Chondrocyte (in vitro differentiated cells): Measurements from ENCODE around the gene FRMD4B. TPM values are rescaled to one million over a fixed set of nuclear protein-coding genes. Genes with fewer than 3 reads are reported as not detected.

ENCODE experiments used
- DNase-seq: peaks from one replicate; pipeline ENCODE4 v3.0.0; 2021; ENCODE audit warnings: mixed read lengths, low spot score
- H3K27ac Mint-ChIP-seq: one replicate; pipeline ENCODE4 v1.8.0; 2021; ENCODE audit warnings: mild to moderate bottlenecking, moderate library complexity, mixed read lengths; ENCODE audit not compliant: unreplicated experiment
- H3K27me3 Mint-ChIP-seq: 2 replicates; pipeline ENCODE4 v1.8.0; 2021; ENCODE audit warnings: low read depth, mixed read lengths
- H3K36me3 Mint-ChIP-seq: 2 replicates; pipeline ENCODE4 v1.8.0; 2021; ENCODE audit warnings: low read depth, mixed read lengths
- H3K4me1 Mint-ChIP-seq: 2 replicates; pipeline ENCODE4 v1.8.0; 2021; ENCODE audit warnings: low read depth, mild to moderate bottlenecking, mixed read lengths
- H3K4me3 Mint-ChIP-seq: one replicate; pipeline ENCODE4 v1.8.0; 2021; ENCODE audit warnings: mild to moderate bottlenecking, moderate library complexity, mixed read lengths; ENCODE audit not compliant: unreplicated experiment
- H3K9me3 Mint-ChIP-seq: 2 replicates; pipeline ENCODE4 v1.8.0; 2021; ENCODE audit warnings: low read depth, mixed read lengths
- CTCF ChIP-seq: fragments of 200-600 bp; sonication (generic); IDR thresholded peaks from 2 replicates; pipeline ENCODE4 v1.5.0; 2021; ENCODE audit warnings: antibody characterized with exemption, mild to moderate bottlenecking, moderate library complexity
- total RNA-seq: library from RNA; stranded (reverse); gene quantifications from 3 replicates; pipeline ENCODE4 v1.2.1, GENCODE V29; 2021

The FRMD4B gene
- total RNA-seq, 1 donor from 2014 or later = 4.1 TPM

GRCh38 chr3:69367586-69367985 is 18.3 kb downstream of the FRMD4B start:
- no peaks in the 10 kb centered on the region for H3K27me3 Mint-ChIP-seq
- H3K4me3 Mint-ChIP-seq = no peak overlapping the region
- no peak for DNase-seq
- peak overlapping the region; percentile 51 for H3K27ac Mint-ChIP-seq
- H3K36me3 Mint-ChIP-seq = no peaks in the 10 kb centered on the region
- no peak for TF ChIP-seq CTCF
- peaks cover 63% of the 10 kb centered on the region for H3K4me1 Mint-ChIP-seq
- no peaks in the 10 kb centered on the region for H3K9me3 Mint-ChIP-seq

GRCh38 chr3:69364354-69364753 is 21.5 kb downstream of the FRMD4B start:
- TF ChIP-seq CTCF = no peak
- Mint-ChIP-seq H3K9me3 (no peaks in the 10 kb centered on the region), H3K4me3 (no peak overlapping the region), H3K27me3 (no peaks in the 10 kb centered on the region), H3K36me3 (no peaks in the 10 kb centered on the region), H3K27ac (peak overlapping the region; percentile 36), H3K4me1 (peaks cover 52% of the 10 kb centered on the region)
- no peak for DNase-seq

GRCh38 chr3:69360690-69361089 is 25.2 kb downstream of the FRMD4B start:
- peaks cover 8% of the 10 kb centered on the region for H3K9me3 Mint-ChIP-seq
- no peak overlapping the region for H3K4me3 Mint-ChIP-seq
- no peak overlapping the region for H3K27ac Mint-ChIP-seq
- TF ChIP-seq CTCF = no peak
- no peaks in the 10 kb centered on the region for H3K27me3 Mint-ChIP-seq
- H3K36me3 Mint-ChIP-seq = no peaks in the 10 kb centered on the region
- peaks cover 55% of the 10 kb centered on the region for H3K4me1 Mint-ChIP-seq
- no peak for DNase-seq

GRCh38 chr3:69359916-69360315 is 26.0 kb downstream of the FRMD4B start:
- no peaks in the 10 kb centered on the region for H3K36me3 Mint-ChIP-seq
- no peak for DNase-seq
- TF ChIP-seq CTCF = no peak
- peak overlapping the region; percentile 65 for H3K27ac Mint-ChIP-seq
- H3K9me3 Mint-ChIP-seq = peaks cover 8% of the 10 kb centered on the region
- H3K4me3 Mint-ChIP-seq = no peak overlapping the region
- H3K4me1 Mint-ChIP-seq = peaks cover 51% of the 10 kb centered on the region
- no peaks in the 10 kb centered on the region for H3K27me3 Mint-ChIP-seq

GRCh38 chr3:69359339-69359893 is 26.5 kb downstream of the FRMD4B start:
- Mint-ChIP-seq H3K4me3 (no peak overlapping the region), H3K36me3 (no peaks in the 10 kb centered on the region), H3K27me3 (no peaks in the 10 kb centered on the region), H3K9me3 (peaks cover 8% of the 10 kb centered on the region), H3K4me1 (peaks cover 52% of the 10 kb centered on the region), H3K27ac (peak overlapping the region; percentile 65)
- no peak for TF ChIP-seq CTCF
- DNase-seq = no peak
